HCT116 (cell line): Measurements from ENCODE around the gene TCF15. TPM values are rescaled to one million over a fixed set of nuclear protein-coding genes. Genes with fewer than 3 reads are reported as not detected.

Source experiments
- ATAC-seq: fragments of 200-7000 bp; cut with Tn5 transposase; 2 replicates; pipeline ENCODE4 v1.9.1; 2020; ENCODE audit warnings: mild to moderate bottlenecking, moderate library complexity
- BruUV-seq: library from RNA; stranded (reverse); fragments of 400-500 nt; replicated peaks from 2 replicates; lab custom pipeline; 2021; lab: Mats Ljungman, UMichigan
- CTCF ChIA-PET: fragments of 300-600 bp; sonication (Branson Sonifier 250); formaldehyde crosslinking; loops from one replicate; lab custom pipeline; 2021; ENCODE audit warnings: antibody characterized with exemption; lab: Charles Lee
- POLR2A ChIA-PET: fragments of 300-600, 350-600 bp; sonication (Branson Sonifier 250); formaldehyde crosslinking; loops from one replicate; lab custom pipeline; 2021; ENCODE audit warnings: antibody characterized with exemption; lab: Charles Lee
- RAD21 ChIA-PET, 2 experiments: fragments of 300-600 bp; sonication (Branson Sonifier 250); formaldehyde crosslinking; loops; one replicate each; lab custom pipeline; 2023; ENCODE audit warnings: low total read pairs in 2 of 2; ENCODE audit not compliant: uncharacterized antibody in 2 of 2, unreplicated experiment in 2 of 2, low non-redundant PET in 1 of 2; lab: Charles Lee
- DNase-seq: peaks from one replicate; pipeline ENCODE4 v3.0.0-alpha.2; 2010; ENCODE audit warnings: low read depth, low spot score
- H2AFZ ChIP-seq: fragments of 200-600 bp; shearing (Covaris generic), sonication (generic); 2 replicates; pipeline ENCODE4 v1.6.1; 2017; ENCODE audit warnings: low read depth, mixed run types, mixed read lengths, antibody characterized with exemption, low read length; ENCODE audit not compliant: poor library complexity, severe bottlenecking
- H3K27ac ChIP-seq: 2 replicates; pipeline ENCODE4 v1.5.1; 2012; ENCODE audit warnings: low read depth, low read length
- H3K27me3 ChIP-seq: fragments of 200-600 bp; sonication (generic); 2 replicates; pipeline ENCODE4 v1.6.1; 2016; ENCODE audit warnings: mixed run types, low read length, mixed read lengths; ENCODE audit not compliant: insufficient read depth
- H3K36me3 ChIP-seq, 2 experiments: fragments of 200-500 bp in 1 of 2; fragments of 200-600 bp in 1 of 2; sonication (Bioruptor generic) in 1 of 2; sonication (generic) in 1 of 2; 2 replicates each; pipeline versions ENCODE4 v1.5.1 to v1.6.1; 2014 to 2016; ENCODE audit warnings: low read length in 2 of 2, inconsistent platforms in 1 of 2, mixed read lengths in 1 of 2, mixed run types in 1 of 2; ENCODE audit not compliant: insufficient read depth in 2 of 2, control insufficient read depth in 1 of 2
- H3K4me1 ChIP-seq, 2 experiments: fragments of 200-600 bp in 1 of 2; sonication (generic) in 1 of 2; 2 replicates each; pipeline versions ENCODE4 v1.5.1 to v1.6.1; 2012 to 2017; ENCODE audit warnings: low read length in 2 of 2, inconsistent platforms in 1 of 2, mild to moderate bottlenecking in 1 of 2, mixed read lengths in 1 of 2, mixed run types in 1 of 2, moderate library complexity in 1 of 2; ENCODE audit not compliant: insufficient read depth in 2 of 2, control insufficient read depth in 1 of 2
- H3K4me2 ChIP-seq: fragments of 200-600 bp; sonication (generic); 2 replicates; pipeline ENCODE4 v1.6.1; 2017; ENCODE audit warnings: mixed run types, low read length, mixed read lengths
- H3K4me3 ChIP-seq, 2 experiments: fragments of 200-600 bp in 1 of 2; sonication (generic) in 1 of 2; replicated peaks in 1 of 2; 2 replicates each; pipeline ENCODE4 v1.5.1; 2011 to 2016; ENCODE audit warnings: low read length in 2 of 2, control low read depth in 1 of 2, low read depth in 1 of 2, mild to moderate bottlenecking in 1 of 2, mixed read lengths in 1 of 2, mixed run types in 1 of 2
- H3K79me2 ChIP-seq: fragments of 200-600 bp; sonication (generic); 2 replicates; pipeline ENCODE4 v1.6.1; 2017; ENCODE audit warnings: mild to moderate bottlenecking, mixed run types, low read length, moderate library complexity, mixed read lengths; ENCODE audit not compliant: insufficient read depth
- H3K9ac ChIP-seq: fragments of 200-600 bp; sonication (generic); 2 replicates; pipeline ENCODE4 v1.6.1; 2016; ENCODE audit warnings: low read length, mixed read lengths
- H3K9me2 ChIP-seq: fragments of 200-600 bp; sonication (generic), shearing (Covaris generic); 2 replicates; pipeline ENCODE4 v1.6.1; 2017; ENCODE audit warnings: mixed run types, mild to moderate bottlenecking, moderate library complexity; ENCODE audit not compliant: insufficient read depth
- H3K9me3 ChIP-seq, 2 experiments: fragments of 200-500 bp in 1 of 2; fragments of 200-600 bp in 1 of 2; sonication (Bioruptor generic) in 1 of 2; sonication (generic) in 1 of 2; 2 replicates each; pipeline ENCODE4 v1.6.1; 2014 to 2017; ENCODE audit warnings: low read length in 2 of 2, mixed read lengths in 2 of 2, inconsistent platforms in 1 of 2, low read depth in 1 of 2, mild to moderate bottlenecking in 1 of 2, mixed run types in 1 of 2, moderate library complexity in 1 of 2; ENCODE audit not compliant: control insufficient read depth in 1 of 2, insufficient read depth in 1 of 2
- H4K20me1 ChIP-seq: fragments of 200-600 bp; sonication (generic), shearing (Covaris generic); 2 replicates; pipeline ENCODE4 v1.6.1; 2017; ENCODE audit warnings: mixed run types, mild to moderate bottlenecking, moderate library complexity; ENCODE audit not compliant: insufficient read depth
- CBX3 ChIP-seq: IDR thresholded peaks from 2 replicates; pipeline ENCODE4 v1.6.1; 2012; ENCODE audit warnings: low read depth
- CEBPB ChIP-seq: IDR thresholded peaks from 2 replicates; pipeline ENCODE4 v1.6.1; 2012; ENCODE audit warnings: low read depth
- EGR1 ChIP-seq: IDR thresholded peaks from 2 replicates; pipeline ENCODE4 v1.6.1; 2012; ENCODE audit warnings: low read depth
- ELF1 ChIP-seq: IDR thresholded peaks from 2 replicates; pipeline ENCODE4 v1.6.1; 2012; ENCODE audit warnings: low read depth, borderline replicate concordance
- EZH2 ChIP-seq: fragments of 200-600 bp; sonication (generic); IDR thresholded peaks from 2 replicates; pipeline ENCODE4 v1.6.1; 2017; ENCODE audit warnings: antibody characterized with exemption, mixed run types
- JUND ChIP-seq: IDR thresholded peaks from 2 replicates; pipeline ENCODE4 v1.6.1; 2012
- MAX ChIP-seq: IDR thresholded peaks from 2 replicates; pipeline ENCODE4 v1.6.1; 2012
- POLR2A ChIP-seq: IDR thresholded peaks from 2 replicates; pipeline ENCODE4 v1.7.0; 2011; ENCODE audit warnings: borderline replicate concordance; ENCODE audit not compliant: insufficient read depth, insufficient read length; ENCODE audit errors: extremely low read depth
- RAD21 ChIP-seq: IDR thresholded peaks from 2 replicates; pipeline ENCODE4 v1.6.1; 2012; ENCODE audit warnings: low read depth, mild to moderate bottlenecking
- SIN3A ChIP-seq: IDR thresholded peaks from 2 replicates; pipeline ENCODE4 v1.6.1; 2012; ENCODE audit warnings: low read depth
- SP1 ChIP-seq: IDR thresholded peaks from 2 replicates; pipeline ENCODE4 v1.6.1; 2012; ENCODE audit warnings: low read depth
- ZBTB33 ChIP-seq: IDR thresholded peaks from 2 replicates; pipeline ENCODE4 v1.6.1; 2011; ENCODE audit warnings: mild to moderate bottlenecking, low read length, moderate library complexity; ENCODE audit not compliant: insufficient replicate concordance; ENCODE audit errors: extremely low read depth
- intact Hi-C: fragments of 100-400 bp; cut with micrococcal nuclease; formaldehyde crosslinking; loops from 2 replicates; pipeline ENCODE4 v1.10.0; 2022
- total RNA-seq: library from RNA; stranded (reverse); gene quantifications from one replicate; pipeline ENCODE4 v1.2.1, GENCODE V29; 2021; ENCODE audit not compliant: unreplicated experiment
- TF ChIP-seq, protein P1 (sequence below): IDR thresholded peaks from 2 replicates; pipeline ENCODE4 v1.6.1; 2012
- TF ChIP-seq, protein P2 (sequence below): IDR thresholded peaks from 2 replicates; pipeline ENCODE4 v1.6.1; 2012; ENCODE audit warnings: low read depth
- TF ChIP-seq, protein P3 (sequence below), 3 experiments: fragments of 200-600 bp in 1 of 3; sonication (generic) in 1 of 3; IDR thresholded peaks in 2 of 3; conservative IDR thresholded peaks in 1 of 3; 2 replicates each; pipeline ENCODE4 v1.5.1; 2012 to 2017; ENCODE audit warnings: low read depth in 2 of 3, low read length in 2 of 3, antibody characterized with exemption in 1 of 3, borderline replicate concordance in 1 of 3, control low read depth in 1 of 3, mild to moderate bottlenecking in 1 of 3, mixed read lengths in 1 of 3, mixed run types in 1 of 3, moderate library complexity in 1 of 3; ENCODE audit not compliant: insufficient read depth in 1 of 3

TCF15 gene
- total RNA-seq, 1 experiment from 2014 or later: not detected

DNA sequence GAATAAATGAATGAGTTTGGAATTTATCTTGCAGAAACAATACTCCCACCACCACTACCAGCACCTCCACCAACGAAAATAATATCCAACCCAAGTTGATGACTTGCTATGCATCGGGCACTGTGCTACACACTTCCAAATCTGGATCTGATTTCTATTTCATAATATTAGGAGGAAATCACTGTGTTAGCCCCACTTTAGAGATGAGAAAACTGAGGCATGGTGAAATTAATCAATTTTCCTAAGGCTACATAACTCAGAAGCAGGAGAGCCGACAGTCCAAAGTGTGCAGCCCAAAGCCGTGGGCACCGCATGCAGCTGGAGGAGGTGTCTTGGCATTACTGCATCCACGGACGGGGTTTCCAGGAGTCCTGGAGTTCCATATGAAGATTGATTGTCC is 17.6 kb downstream of the TCF15 start:
- CTCF ChIA-PET: no interaction called here
- no TSS peak for BruUV-seq

More for the DNA sequence above, 17.6 kb downstream of the TCF15 start:
- no peak overlapping the region for H2AFZ ChIP-seq
- H4K20me1 ChIP-seq: no peaks in the 10 kb centered on the region
- no peaks in the 10 kb centered on the region for H3K9me3 ChIP-seq
- intact Hi-C loops: no loop called here
- no peak overlapping the region for H3K4me3 ChIP-seq
- no peak for DNase-seq
- no peak overlapping the region for H3K9ac ChIP-seq
- H3K27me3 ChIP-seq: peaks cover 3% of the 10 kb centered on the region; the same call in 1 of the 2 replicates
- no peaks in the 10 kb centered on the region for H3K79me2 ChIP-seq
- H3K36me3 ChIP-seq: no peaks in the 10 kb centered on the region
- H3K27ac ChIP-seq: no peak overlapping the region
- no peak overlapping the region for H3K4me2 ChIP-seq
- no peak for ATAC-seq
- no peaks in the 10 kb centered on the region for H3K9me2 ChIP-seq
- RAD21 ChIA-PET: no interaction called here
- POLR2A ChIA-PET: no interaction called here
- TF ChIP-seq ZBTB33: no peak
- no peak for TF ChIP-seq RAD21
- no peak for TF ChIP-seq SIN3A
- no peak for TF ChIP-seq JUND
- TF ChIP-seq SP1: no peak
- no peak for TF ChIP-seq CEBPB
- TF ChIP-seq, protein P1, sequence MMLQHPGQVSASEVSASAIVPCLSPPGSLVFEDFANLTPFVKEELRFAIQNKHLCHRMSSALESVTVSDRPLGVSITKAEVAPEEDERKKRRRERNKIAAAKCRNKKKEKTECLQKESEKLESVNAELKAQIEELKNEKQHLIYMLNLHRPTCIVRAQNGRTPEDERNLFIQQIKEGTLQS: no peak
- TF ChIP-seq, protein P2, sequence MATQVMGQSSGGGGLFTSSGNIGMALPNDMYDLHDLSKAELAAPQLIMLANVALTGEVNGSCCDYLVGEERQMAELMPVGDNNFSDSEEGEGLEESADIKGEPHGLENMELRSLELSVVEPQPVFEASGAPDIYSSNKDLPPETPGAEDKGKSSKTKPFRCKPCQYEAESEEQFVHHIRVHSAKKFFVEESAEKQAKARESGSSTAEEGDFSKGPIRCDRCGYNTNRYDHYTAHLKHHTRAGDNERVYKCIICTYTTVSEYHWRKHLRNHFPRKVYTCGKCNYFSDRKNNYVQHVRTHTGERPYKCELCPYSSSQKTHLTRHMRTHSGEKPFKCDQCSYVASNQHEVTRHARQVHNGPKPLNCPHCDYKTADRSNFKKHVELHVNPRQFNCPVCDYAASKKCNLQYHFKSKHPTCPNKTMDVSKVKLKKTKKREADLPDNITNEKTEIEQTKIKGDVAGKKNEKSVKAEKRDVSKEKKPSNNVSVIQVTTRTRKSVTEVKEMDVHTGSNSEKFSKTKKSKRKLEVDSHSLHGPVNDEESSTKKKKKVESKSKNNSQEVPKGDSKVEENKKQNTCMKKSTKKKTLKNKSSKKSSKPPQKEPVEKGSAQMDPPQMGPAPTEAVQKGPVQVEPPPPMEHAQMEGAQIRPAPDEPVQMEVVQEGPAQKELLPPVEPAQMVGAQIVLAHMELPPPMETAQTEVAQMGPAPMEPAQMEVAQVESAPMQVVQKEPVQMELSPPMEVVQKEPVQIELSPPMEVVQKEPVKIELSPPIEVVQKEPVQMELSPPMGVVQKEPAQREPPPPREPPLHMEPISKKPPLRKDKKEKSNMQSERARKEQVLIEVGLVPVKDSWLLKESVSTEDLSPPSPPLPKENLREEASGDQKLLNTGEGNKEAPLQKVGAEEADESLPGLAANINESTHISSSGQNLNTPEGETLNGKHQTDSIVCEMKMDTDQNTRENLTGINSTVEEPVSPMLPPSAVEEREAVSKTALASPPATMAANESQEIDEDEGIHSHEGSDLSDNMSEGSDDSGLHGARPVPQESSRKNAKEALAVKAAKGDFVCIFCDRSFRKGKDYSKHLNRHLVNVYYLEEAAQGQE: no peak
- no peak for TF ChIP-seq EZH2
- TF ChIP-seq ELF1: no peak
- TF ChIP-seq POLR2A: no peak
- TF ChIP-seq, protein P3, sequence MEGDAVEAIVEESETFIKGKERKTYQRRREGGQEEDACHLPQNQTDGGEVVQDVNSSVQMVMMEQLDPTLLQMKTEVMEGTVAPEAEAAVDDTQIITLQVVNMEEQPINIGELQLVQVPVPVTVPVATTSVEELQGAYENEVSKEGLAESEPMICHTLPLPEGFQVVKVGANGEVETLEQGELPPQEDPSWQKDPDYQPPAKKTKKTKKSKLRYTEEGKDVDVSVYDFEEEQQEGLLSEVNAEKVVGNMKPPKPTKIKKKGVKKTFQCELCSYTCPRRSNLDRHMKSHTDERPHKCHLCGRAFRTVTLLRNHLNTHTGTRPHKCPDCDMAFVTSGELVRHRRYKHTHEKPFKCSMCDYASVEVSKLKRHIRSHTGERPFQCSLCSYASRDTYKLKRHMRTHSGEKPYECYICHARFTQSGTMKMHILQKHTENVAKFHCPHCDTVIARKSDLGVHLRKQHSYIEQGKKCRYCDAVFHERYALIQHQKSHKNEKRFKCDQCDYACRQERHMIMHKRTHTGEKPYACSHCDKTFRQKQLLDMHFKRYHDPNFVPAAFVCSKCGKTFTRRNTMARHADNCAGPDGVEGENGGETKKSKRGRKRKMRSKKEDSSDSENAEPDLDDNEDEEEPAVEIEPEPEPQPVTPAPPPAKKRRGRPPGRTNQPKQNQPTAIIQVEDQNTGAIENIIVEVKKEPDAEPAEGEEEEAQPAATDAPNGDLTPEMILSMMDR (IDR thresholded peaks at IDR 0.05 in 2 of 3, conservative IDR thresholded peaks at IDR 0.05 in 1 of 3; ENCODE audit: borderline replicate concordance in 1 of 3, insufficient read depth in 1 of 3, low read depth in 2 of 3, low read length in 2 of 3): no peak
- TF ChIP-seq CBX3: no peak
- TF ChIP-seq MAX: no peak
- TF ChIP-seq EGR1: no peak
- TF ChIP-seq, all 23 proteins: peak for 0
- peaks cover 0 to 5% of the 10 kb centered on the region in 2 experiments; a peak in 3 of 4 replicates for H3K4me1 ChIP-seq
